Gastrocnemius medialis (tissue), 4 donors: ENCODE data around the gene STEEP1.

Source experiments
- CTCF ChIP-seq, 5 experiments: fragments of 450-650 bp in 3 of 5; fragments of 200-600 bp in 2 of 5; sonication (generic) in 2 of 5; IDR thresholded peaks in 4 of 5; conservative IDR thresholded peaks in 1 of 5; 1 replicate in 4 of 5; 2 replicates in 1 of 5; pipeline ENCODE4 v1.5.1; 2016 to 2019; ENCODE audit warnings: antibody characterized with exemption in 5 of 5, mild to moderate bottlenecking in 3 of 5, moderate library complexity in 3 of 5
- POLR2A ChIP-seq, 2 donors: fragments of 450-650 bp; IDR thresholded peaks; one replicate each; pipeline ENCODE4 v1.6.1; 2017; ENCODE audit warnings: antibody characterized with exemption in 2 of 2, mild to moderate bottlenecking in 2 of 2, moderate library complexity in 2 of 2

GRCh38 chrX:119570351-119570835, 5.2 kb upstream of the STEEP1 start:
- TF ChIP-seq CTCF (IDR thresholded peaks at IDR 0.05 in 4 of 5, conservative IDR thresholded peaks at IDR 0.05 in 1 of 5) (no peak), POLR2A (IDR thresholded peaks at IDR 0.05) (no peak)
